NCI-H774 (cell line): Measurements from ENCODE around the gene SMPD3.

Experiments
- DNase-seq: peaks from one replicate; lab custom pipeline; 2025; lab: John Stamatoyannopoulos, UW

SMPD3 gene

DNA sequence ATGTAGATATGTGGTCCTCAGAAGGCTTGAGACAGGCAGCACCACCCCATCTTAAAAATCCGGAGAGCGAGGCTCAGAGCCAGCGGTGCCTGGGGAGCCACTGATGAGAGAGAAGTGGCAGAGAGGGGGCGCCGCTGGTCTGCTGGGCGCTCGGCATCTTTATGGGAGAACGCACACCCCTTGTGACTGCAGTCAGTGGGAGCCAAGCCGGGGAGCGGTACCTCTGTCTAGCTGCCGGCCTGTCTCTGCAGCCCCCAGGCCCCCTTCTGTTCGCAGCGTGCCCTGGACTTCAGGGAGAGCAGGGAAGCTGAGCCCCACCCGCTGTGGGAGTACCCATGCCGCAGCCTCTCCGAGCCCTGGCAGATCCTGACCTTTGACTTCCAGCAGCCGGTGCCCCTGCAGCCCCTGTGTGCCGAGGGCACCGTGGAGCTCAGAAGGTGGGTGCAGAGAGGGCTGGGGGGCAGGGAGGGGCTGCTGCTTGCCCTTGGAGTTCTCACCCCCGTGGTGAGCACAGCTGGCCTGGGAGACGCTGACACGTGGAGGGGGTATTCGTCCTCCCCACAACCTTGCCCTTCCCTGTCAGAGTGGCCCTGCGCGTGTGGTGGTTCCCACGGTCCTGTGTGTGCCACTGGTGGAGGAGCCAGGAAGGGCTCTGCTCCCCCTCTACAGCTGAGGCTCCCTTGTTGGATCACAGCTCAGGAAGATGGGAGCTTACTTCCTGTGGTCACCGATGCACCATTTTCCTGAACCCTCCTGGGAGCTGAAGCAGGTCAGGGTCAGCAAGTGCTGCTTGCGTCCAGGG is 92.7 kb downstream of the SMPD3 start:
- no peak for DNase-seq

GRCh38 chr16:68354816-68355215 is 93.5 kb downstream of the SMPD3 start:
- no peak for DNase-seq

DNA sequence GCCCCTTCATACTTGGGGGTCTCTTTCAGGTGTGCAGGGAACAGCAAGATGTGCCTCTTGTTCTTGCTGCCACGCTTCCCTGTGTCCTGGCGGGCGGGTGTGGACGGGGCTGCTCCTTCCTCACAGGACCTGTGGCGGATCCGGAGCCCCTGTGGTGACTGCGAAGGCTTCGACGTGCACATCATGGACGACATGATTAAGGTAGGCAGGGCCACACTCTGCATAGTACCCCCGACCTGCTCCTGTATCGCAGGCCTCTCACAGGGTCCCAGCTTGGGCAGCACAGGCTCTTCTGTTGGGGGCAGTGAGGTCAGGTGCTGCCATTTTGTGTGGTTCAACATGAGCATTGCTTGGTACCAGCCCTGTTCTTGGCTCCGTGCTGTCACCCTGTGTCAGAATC is 94.9 kb downstream of the SMPD3 start:
- DNase-seq, result no peak

DNA sequence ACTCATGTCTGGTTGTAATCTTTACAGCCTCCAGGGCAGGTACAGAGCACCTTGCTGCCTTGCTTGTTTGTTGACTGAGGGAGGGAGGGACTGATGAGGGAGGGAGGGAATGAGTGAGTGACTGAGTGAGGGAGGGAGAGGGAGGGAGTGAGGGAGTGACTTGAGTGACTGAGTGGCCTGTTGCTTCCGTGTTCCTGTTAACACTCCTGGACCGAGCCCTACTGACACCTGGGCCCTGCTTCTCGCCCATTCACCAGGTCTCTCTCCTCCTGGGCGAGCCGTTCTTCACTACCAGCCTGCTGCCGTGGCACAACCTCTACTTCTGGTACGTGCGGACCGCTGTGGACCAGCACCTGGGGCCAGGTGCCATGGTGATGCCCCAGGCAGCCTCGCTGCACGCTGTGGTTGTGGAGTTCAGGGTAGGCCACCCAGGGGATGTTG is 96.3 kb downstream of the SMPD3 start:
- no peak for DNase-seq

DNA sequence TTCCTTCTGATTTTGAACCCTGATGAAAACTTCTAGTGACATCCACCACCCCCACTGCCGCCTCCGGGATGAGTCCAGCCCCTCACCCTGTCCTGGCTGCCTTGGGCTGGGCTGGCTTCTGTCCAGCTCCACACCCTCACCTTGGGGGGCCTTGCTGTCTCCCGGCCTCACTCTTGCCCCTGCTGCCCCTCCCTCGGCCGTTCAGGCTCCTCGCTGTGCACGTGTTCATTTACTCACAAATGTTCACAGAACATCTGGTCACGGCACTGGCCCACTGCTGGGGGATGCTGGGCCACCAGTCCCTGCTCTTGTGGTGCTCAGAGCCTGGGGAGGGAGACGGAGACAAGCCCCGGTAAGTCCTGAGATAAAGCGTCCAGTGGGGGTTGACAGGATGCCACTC is 96.8 kb downstream of the SMPD3 start:
- DNase-seq, result no peak

DNA sequence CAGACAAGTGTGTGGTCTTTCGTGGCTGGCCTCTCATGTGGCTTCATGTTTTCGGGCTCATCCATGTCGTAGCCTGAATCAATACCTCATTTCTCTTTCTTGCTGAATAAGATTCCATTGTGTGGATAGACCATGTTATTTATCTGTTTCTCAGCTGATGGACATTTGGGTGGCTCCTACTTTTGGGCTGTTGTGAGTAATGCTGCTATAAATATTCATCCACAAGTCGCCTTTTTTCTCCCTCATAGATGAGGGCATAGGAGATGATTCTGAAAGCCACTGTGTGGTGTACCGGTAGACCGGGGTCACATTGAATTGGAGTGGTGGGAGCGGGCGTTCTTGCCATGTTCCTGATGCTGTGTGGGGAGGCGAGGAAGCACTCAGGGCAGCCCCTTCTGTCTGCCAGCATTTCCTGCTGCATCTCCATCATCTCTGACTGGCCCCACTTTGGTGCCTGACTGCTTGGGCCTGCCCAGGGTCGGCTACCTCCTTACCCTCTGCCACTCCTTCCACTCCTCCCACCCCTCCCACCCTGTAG is 97.4 kb downstream of the SMPD3 start:
- no peak for DNase-seq

GRCh38 chr16:68349838-68350410 is 98.4 kb downstream of the SMPD3 start:
- no peak for DNase-seq

- DNase-seq, result no peak
Measured at GRCh38 chr16:68348639-68349445, 99.5 kb downstream of the SMPD3 start.

- no peak for DNase-seq
Measured at GRCh38 chr16:68347605-68348004, 100.7 kb downstream of the SMPD3 start.

DNA sequence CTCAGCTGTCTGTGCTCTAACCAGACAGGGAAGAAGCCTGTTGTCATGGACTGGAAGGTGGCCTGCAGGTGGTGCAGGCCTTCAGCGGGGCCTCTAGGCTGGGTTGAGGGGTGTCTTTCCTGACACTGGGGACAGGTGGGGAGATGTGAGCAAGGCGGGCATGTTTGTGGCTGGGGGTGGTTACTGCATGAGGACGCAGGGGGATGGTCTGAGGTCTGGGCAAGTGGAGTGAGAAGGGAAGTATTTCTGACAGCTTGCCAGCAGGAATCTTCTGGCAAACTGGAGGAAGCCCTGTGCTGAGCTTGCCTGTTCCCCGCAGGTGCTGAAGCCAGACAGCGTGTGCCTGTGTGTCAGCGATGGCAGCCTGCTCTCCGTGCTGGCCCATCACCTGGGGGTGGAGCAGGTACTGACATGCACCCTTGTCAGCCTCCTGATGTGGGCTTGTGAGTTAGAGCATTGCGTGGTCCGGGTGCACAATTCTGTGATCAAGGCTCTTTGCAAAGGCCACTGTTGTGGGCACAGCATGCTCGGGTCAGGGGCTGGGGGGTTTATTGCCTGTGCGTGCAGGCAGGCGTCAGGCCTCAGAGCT is 101.3 kb downstream of the SMPD3 start:
- no peak for DNase-seq

DNA sequence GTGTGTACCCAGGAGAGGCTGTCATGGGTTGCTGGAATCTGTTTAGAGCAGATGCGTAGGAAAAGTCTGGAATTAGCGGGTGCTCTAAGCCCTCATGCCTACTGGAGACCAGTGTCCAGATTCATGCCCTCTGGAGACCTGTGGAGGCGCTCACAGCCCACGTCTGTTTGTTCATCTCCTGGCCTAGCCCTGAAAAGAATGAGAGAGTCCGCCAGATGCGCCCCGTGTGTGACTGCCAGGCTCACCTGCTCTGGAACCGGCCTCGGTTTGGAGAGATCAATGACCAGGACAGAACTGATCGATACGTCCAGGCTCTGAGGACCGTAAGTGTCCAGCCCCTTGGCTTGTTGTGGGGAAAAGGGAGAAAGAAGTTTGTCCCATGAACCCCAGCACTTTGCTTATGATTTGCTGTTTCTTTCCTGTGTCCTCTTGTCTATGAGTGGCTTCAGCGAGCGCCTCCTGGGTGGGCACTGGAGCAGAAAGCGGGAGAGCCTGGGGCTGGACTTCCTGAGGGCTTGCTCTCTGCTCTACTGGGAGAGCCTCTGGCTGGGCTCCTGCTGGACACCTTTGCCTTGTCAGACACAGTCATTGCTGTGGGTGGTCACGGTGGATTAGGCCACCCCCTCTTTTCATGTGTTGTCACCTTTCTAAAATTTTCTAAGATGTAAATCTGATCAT is 102.2 kb downstream of the SMPD3 start:
- no peak for DNase-seq

DNA sequence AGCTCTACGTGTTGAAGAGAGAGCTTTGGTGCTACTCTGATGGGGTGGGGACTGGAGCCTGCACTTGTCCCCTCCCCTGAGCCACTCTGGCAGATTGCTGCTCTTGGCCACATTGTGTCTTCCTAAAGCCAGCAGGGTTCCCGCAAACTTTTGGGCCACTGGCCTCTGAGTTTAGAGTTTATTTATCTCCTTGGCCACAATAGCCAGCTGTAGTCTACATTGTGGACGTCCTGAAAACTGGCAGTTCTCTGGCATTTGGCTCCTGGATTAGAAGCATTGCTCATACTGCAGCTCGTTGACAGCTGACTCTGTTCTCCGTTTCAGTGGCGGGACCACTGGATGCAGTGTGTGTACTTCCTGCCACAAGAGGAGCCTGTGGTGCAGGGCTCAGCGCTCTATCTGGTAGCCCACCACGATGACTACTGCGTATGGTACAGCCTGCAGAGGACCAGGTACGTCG is 102.9 kb downstream of the SMPD3 start:
- no peak for DNase-seq

- no peak for DNase-seq
Measured at GRCh38 chr16:68344252-68344651, 104.1 kb downstream of the SMPD3 start.

- no peak for DNase-seq
Measured at GRCh38 chr16:68343137-68343536, 105.2 kb downstream of the SMPD3 start.

- DNase-seq, result no peak
Measured at GRCh38 chr16:68342620-68343019, 105.7 kb downstream of the SMPD3 start.

DNA sequence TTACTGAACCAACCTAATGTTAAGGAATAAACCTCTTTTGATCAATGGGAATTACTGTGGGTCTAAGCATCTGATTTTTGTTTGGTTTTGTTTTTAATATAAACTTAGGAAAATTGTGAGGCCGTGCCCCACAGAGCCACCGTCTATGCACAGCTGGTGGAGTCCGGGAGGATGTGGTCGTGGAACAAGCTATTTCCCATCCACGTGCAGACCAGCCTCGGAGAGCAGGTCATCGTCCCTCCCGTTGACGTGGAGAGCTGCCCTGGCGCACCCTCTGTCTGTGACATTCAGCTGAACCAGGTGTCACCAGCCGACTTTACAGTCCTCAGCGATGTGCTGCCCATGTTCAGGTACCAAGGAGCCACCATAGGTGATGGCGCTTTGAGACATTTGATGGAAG is 109.1 kb downstream of the SMPD3 start:
- no peak for DNase-seq

DNA sequence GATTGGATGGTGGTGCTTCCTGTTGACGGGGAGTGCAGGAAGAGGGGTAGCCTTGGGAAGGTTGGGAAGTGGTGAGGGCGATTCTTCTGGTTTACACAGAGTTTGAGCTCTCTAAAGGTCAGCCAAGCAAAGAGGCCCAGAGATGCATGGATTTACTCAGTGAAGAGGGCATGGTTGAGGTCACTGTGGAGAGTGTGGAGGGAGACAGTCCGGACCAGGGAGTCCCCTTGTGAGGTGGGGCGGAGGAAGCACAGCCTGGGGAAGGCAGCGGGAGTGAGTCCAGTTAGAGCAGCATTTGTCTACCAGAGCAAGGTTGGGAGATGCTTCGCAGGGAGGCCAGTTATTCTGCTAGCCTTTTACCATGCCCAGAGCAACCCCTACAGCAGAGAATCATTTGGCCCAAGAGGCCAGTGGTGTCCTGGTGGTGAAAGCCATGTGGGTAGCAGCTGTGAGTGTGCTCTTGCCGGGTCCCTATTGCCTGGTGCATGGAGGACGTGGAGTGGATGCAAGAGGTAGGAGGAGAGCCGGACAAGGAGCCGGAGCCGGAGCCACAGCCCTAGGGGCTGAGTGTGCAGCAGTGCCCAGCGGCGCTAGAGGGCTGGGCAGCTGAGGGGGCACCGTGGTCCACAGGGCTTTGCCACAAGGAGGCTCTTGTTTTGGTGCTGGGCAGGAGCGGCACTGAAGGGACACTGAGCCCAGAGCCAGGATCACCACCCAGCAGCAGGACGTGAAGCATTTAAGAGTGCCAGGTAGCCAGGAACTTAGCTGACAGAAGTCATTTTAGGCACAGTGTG is 109.8 kb downstream of the SMPD3 start:
- no peak for DNase-seq

DNA sequence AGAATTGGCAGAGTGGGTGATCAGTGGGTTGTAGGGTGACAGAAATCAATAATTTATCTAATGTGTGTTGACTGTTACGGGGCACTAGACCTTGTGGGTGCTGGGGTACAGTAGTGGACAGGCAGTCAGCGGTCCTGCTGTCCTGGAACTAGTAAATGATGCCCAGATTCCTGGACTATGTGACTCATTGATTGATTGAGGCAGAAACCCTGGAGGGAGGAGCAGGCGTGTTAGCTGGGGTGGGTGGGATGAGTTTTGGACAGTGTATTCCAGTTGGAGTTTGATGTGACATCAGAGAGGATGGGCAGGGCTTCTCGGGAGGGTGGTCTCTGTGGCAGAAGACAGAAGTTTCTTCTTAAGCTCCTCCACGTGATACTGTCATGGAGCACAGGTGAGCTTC is 113.1 kb downstream of the SMPD3 start:
- no peak for DNase-seq

- no peak for DNase-seq
Measured at GRCh38 chr16:68332411-68333121, 115.7 kb downstream of the SMPD3 start.

GRCh38 chr16:68331879-68332410 is 116.4 kb downstream of the SMPD3 start:
- DNase-seq, result no peak
